H9 (cell line): ENCODE data around the gene RXFP2. TPM values are rescaled to one million over a fixed set of nuclear protein-coding genes. Genes with fewer than 3 reads are reported as not detected.

Experiments
- DNase-seq: peaks from one replicate; pipeline ENCODE4 v3.0.0-alpha.2; 2017
- H2AFZ ChIP-seq: one replicate; pipeline ENCODE4 v1.6.1; 2013; ENCODE audit warnings: mild to moderate bottlenecking, low read length, control low read depth, moderate library complexity
- H2AK5ac ChIP-seq: 2 replicates; pipeline ENCODE4 v1.6.1; 2013; ENCODE audit warnings: low read length, control low read depth, mixed read lengths; ENCODE audit not compliant: insufficient read length
- H2BK120ac ChIP-seq: one replicate; pipeline ENCODE4 v1.6.1; 2013; ENCODE audit warnings: low read depth, mild to moderate bottlenecking, low read length, control low read depth, inconsistent platforms; ENCODE audit not compliant: poor library complexity, severe bottlenecking
- H2BK12ac ChIP-seq: 2 replicates; pipeline ENCODE4 v1.6.1; 2013; ENCODE audit warnings: low read length, control low read depth, mixed read lengths, low read depth; ENCODE audit not compliant: insufficient read length
- H2BK15ac ChIP-seq: 2 replicates; pipeline ENCODE4 v1.6.1; 2013; ENCODE audit warnings: low read depth, low read length, control low read depth
- H2BK20ac ChIP-seq: one replicate; pipeline ENCODE4 v1.6.1; 2013; ENCODE audit warnings: low read depth, mild to moderate bottlenecking, low read length, control low read depth, inconsistent platforms; ENCODE audit not compliant: poor library complexity, severe bottlenecking
- H2BK5ac ChIP-seq: 2 replicates; pipeline ENCODE4 v1.6.1; 2013; ENCODE audit warnings: low read length, control low read depth, mixed read lengths; ENCODE audit not compliant: insufficient read length
- H3K14ac ChIP-seq: 2 replicates; pipeline ENCODE4 v1.6.1; 2013; ENCODE audit warnings: low read length, control low read depth; ENCODE audit not compliant: insufficient read depth
- H3K18ac ChIP-seq: 2 replicates; pipeline ENCODE4 v1.6.1; 2013; ENCODE audit warnings: low read depth, mild to moderate bottlenecking, mixed read lengths, low read length, control low read depth; ENCODE audit not compliant: insufficient read length
- H3K23ac ChIP-seq: 2 replicates; pipeline ENCODE4 v1.6.1; 2013; ENCODE audit warnings: low read length, control low read depth, mixed read lengths, low read depth; ENCODE audit not compliant: insufficient read length
- H3K23me2 ChIP-seq: 2 replicates; pipeline ENCODE4 v1.6.1; 2013; ENCODE audit warnings: low read depth, mild to moderate bottlenecking, mixed read lengths, low read length, control low read depth; ENCODE audit not compliant: insufficient read length, poor library complexity, severe bottlenecking
- H3K27ac ChIP-seq: 2 replicates; pipeline ENCODE4 v1.5.1; 2013; ENCODE audit warnings: low read length, control low read depth, mixed read lengths, low read depth; ENCODE audit not compliant: insufficient read length
- H3K27me3 ChIP-seq: 2 replicates; pipeline ENCODE4 v1.6.1; 2013; ENCODE audit warnings: low read length, control low read depth, inconsistent platforms; ENCODE audit not compliant: insufficient read depth
- H3K4ac ChIP-seq: 2 replicates; pipeline ENCODE4 v1.6.1; 2013; ENCODE audit warnings: low read depth, mild to moderate bottlenecking, control low read depth, inconsistent platforms, low read length, moderate library complexity
- H3K4me1 ChIP-seq: 2 replicates; pipeline ENCODE4 v1.6.1; 2013; ENCODE audit warnings: low read length, control low read depth, inconsistent platforms; ENCODE audit not compliant: insufficient read depth
- H3K4me2 ChIP-seq: 2 replicates; pipeline ENCODE4 v1.6.1; 2013; ENCODE audit warnings: low read length, control low read depth, mixed read lengths; ENCODE audit not compliant: insufficient read length, insufficient read depth
- H3K56ac ChIP-seq: 2 replicates; pipeline ENCODE4 v1.6.1; 2013; ENCODE audit warnings: low read depth, mild to moderate bottlenecking, mixed read lengths, low read length, control low read depth; ENCODE audit not compliant: insufficient read length
- H3K79me1 ChIP-seq: 2 replicates; pipeline ENCODE4 v1.6.1; 2013; ENCODE audit warnings: low read depth, mild to moderate bottlenecking, moderate library complexity, low read length, control low read depth, inconsistent platforms; ENCODE audit not compliant: insufficient read depth, poor library complexity, severe bottlenecking
- H3K79me2 ChIP-seq: 2 replicates; pipeline ENCODE4 v1.6.1; 2013; ENCODE audit warnings: low read length, control low read depth, inconsistent platforms; ENCODE audit not compliant: insufficient read depth
- H3K9ac ChIP-seq: 2 replicates; pipeline ENCODE4 v1.6.1; 2013; ENCODE audit warnings: low read length, control low read depth, mixed read lengths; ENCODE audit not compliant: insufficient read length; ENCODE audit errors: extremely low read depth
- H3K9me3 ChIP-seq: one replicate; pipeline ENCODE4 v1.6.1; 2013; ENCODE audit warnings: low read depth, low read length, inconsistent platforms; ENCODE audit not compliant: control insufficient read depth
- H3T11ph ChIP-seq: one replicate; pipeline ENCODE4 v1.6.1; 2013; ENCODE audit warnings: mild to moderate bottlenecking, low read length, control low read depth, inconsistent platforms
- H4K20me1 ChIP-seq: one replicate; pipeline ENCODE4 v1.6.1; 2013; ENCODE audit not compliant: control insufficient read depth, insufficient read length, insufficient read depth
- H4K5ac ChIP-seq: 2 replicates; pipeline ENCODE4 v1.6.1; 2013; ENCODE audit warnings: low read depth, mild to moderate bottlenecking, mixed read lengths, low read length, control low read depth; ENCODE audit not compliant: insufficient read length
- H4K8ac ChIP-seq: replicated peaks from 2 replicates; pipeline ENCODE4 v1.6.1; 2013; ENCODE audit warnings: low read length, control low read depth, mixed read lengths, low read depth; ENCODE audit not compliant: insufficient read length
- H4K91ac ChIP-seq: 2 replicates; pipeline ENCODE4 v1.6.1; 2013; ENCODE audit warnings: low read depth, mild to moderate bottlenecking, moderate library complexity, mixed read lengths, low read length, control low read depth; ENCODE audit not compliant: insufficient read length
- H3K27ac Mint-ChIP-seq, 3 experiments: 2 replicates in 2 of 3; 3 replicates in 1 of 3; pipeline ENCODE4 v1.8.0; 2020 to 2021; ENCODE audit warnings: mixed read lengths in 3 of 3, mild to moderate bottlenecking in 1 of 3, moderate library complexity in 1 of 3
- H3K27me3 Mint-ChIP-seq: 2 replicates; pipeline ENCODE4 v1.8.0; 2021; ENCODE audit warnings: low read depth, mild to moderate bottlenecking, moderate library complexity, mixed read lengths
- H3K36me3 Mint-ChIP-seq, 3 experiments: 2 replicates in 2 of 3; 3 replicates in 1 of 3; pipeline ENCODE4 v1.8.0; 2020 to 2021; ENCODE audit warnings: low read depth in 3 of 3, mixed read lengths in 3 of 3; ENCODE audit not compliant: insufficient read depth in 1 of 3
- H3K4me1 Mint-ChIP-seq, 2 experiments: 2 replicates each; pipeline ENCODE4 v1.8.0; 2020; ENCODE audit warnings: mixed read lengths in 2 of 2
- H3K4me3 Mint-ChIP-seq, 2 experiments: 2 replicates in 1 of 2; 3 replicates in 1 of 2; pipeline ENCODE4 v1.8.0; 2020 to 2021; ENCODE audit warnings: mild to moderate bottlenecking in 2 of 2, mixed read lengths in 2 of 2, moderate library complexity in 1 of 2
- H3K9me3 Mint-ChIP-seq, 2 experiments: 2 replicates in 1 of 2; 3 replicates in 1 of 2; pipeline ENCODE4 v1.8.0; 2020; ENCODE audit warnings: mild to moderate bottlenecking in 2 of 2, mixed read lengths in 2 of 2, moderate library complexity in 1 of 2
- WGBS: extraction: QIAGEN DNeasy Blood & Tissue Kit; methylation state at CpG from one replicate; pipeline ENCODE4 v1.1.7; 2013; ENCODE audit warnings: missing lambda C conversion rate, low lambda C conversion rate, mixed read lengths; ENCODE audit not compliant: insufficient read length; ENCODE audit errors: extremely low coverage; 5-methylcytosine and 5-hydroxymethylcytosine counted together
- total RNA-seq: library from RNA; stranded (reverse); gene quantifications from 2 replicates; pipeline ENCODE4 v1.2.1, GENCODE V29; 2021
- TF ChIP-seq, protein P1 (sequence below): fragments of 200-600 bp; sonication (generic); conservative IDR thresholded peaks from 3 replicates; pipeline ENCODE4 v1.8.0; 2021; ENCODE audit warnings: antibody characterized with exemption, mild to moderate bottlenecking

Gene RXFP2
- total RNA-seq, 1 experiment from 2014 or later: not detected

DNA sequence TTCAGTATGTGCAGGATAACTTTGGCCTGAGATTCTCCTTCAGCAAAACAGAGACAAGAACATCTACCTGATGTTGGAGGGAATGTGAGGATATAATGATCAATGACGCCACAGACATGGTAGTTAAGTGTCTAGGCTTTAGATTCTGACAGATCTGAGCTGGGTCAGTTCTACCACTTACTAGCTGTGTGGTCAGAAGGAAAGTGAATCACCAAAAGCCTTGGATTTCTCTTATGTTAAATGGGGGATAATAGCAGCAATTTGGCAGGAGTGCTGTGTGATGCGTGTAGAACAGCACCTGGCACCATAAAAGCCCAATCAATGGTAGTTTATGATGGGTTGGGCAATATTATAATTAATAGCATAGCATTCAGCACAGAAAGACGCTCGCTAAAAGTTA lies 41.7 kb downstream of the RXFP2 start:
- H2BK15ac ChIP-seq: no peak overlapping the region
- H2AK5ac ChIP-seq: no peak overlapping the region
- H3K9me3 ChIP-seq: no peaks in the 10 kb centered on the region
- no peaks in the 10 kb centered on the region for H4K20me1 ChIP-seq
- DNase-seq: no peak
- no peak overlapping the region for H3K14ac ChIP-seq
- no peaks in the 10 kb centered on the region for H3K4me1 Mint-ChIP-seq
- H3K4me3 Mint-ChIP-seq: no peak overlapping the region
- H4K5ac ChIP-seq: no peak overlapping the region
- no peaks in the 10 kb centered on the region for H3K27me3 ChIP-seq
- H3K56ac ChIP-seq: no peak overlapping the region
- no peak overlapping the region for H3T11ph ChIP-seq
- WGBS: no CpG with 5 or more reads among the region's 4 CpGs
- H2BK12ac ChIP-seq: no peak overlapping the region
- no peaks in the 10 kb centered on the region for H3K4me1 ChIP-seq
- no peaks in the 10 kb centered on the region for H3K36me3 Mint-ChIP-seq
- H2AFZ ChIP-seq: no peak overlapping the region
- no peak overlapping the region for H2BK20ac ChIP-seq
- no peak overlapping the region for H2BK120ac ChIP-seq
- no peaks in the 10 kb centered on the region for H3K79me1 ChIP-seq
- no peaks in the 10 kb centered on the region for H3K23me2 ChIP-seq
- H3K27ac Mint-ChIP-seq: no peak overlapping the region
- H3K4me2 ChIP-seq: no peak overlapping the region
- no peak overlapping the region for H3K4ac ChIP-seq
- TF ChIP-seq, protein P1, sequence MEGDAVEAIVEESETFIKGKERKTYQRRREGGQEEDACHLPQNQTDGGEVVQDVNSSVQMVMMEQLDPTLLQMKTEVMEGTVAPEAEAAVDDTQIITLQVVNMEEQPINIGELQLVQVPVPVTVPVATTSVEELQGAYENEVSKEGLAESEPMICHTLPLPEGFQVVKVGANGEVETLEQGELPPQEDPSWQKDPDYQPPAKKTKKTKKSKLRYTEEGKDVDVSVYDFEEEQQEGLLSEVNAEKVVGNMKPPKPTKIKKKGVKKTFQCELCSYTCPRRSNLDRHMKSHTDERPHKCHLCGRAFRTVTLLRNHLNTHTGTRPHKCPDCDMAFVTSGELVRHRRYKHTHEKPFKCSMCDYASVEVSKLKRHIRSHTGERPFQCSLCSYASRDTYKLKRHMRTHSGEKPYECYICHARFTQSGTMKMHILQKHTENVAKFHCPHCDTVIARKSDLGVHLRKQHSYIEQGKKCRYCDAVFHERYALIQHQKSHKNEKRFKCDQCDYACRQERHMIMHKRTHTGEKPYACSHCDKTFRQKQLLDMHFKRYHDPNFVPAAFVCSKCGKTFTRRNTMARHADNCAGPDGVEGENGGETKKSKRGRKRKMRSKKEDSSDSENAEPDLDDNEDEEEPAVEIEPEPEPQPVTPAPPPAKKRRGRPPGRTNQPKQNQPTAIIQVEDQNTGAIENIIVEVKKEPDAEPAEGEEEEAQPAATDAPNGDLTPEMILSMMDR: no peak
- no peak overlapping the region for H4K8ac ChIP-seq
- no peaks in the 10 kb centered on the region; the same call in 1 of the 2 replicates for H3K27me3 Mint-ChIP-seq
- no peaks in the 10 kb centered on the region for H3K9me3 Mint-ChIP-seq
- H3K23ac ChIP-seq: no peak overlapping the region
- no peak overlapping the region for H3K18ac ChIP-seq
- no peaks in the 10 kb centered on the region for H3K79me2 ChIP-seq
- no peak overlapping the region for H2BK5ac ChIP-seq
- H3K9ac ChIP-seq: no peak overlapping the region
- no peak overlapping the region for H3K27ac ChIP-seq
- H4K91ac ChIP-seq: no peak overlapping the region
